Measurements from ENCODE around the gene PATE4.

The PATE4 gene

GRCh38 chr11:125886997-125887372, 53.9 kb downstream of the PATE4 start:
- peak overlapping the region; percentile 69 for H3K4me3 ChIP-seq (ENCODE audit: low read depth, low read length)
- peak; percentile 48 for DNase-seq (ENCODE audit: low read depth)
- TF ChIP-seq, protein P1, sequence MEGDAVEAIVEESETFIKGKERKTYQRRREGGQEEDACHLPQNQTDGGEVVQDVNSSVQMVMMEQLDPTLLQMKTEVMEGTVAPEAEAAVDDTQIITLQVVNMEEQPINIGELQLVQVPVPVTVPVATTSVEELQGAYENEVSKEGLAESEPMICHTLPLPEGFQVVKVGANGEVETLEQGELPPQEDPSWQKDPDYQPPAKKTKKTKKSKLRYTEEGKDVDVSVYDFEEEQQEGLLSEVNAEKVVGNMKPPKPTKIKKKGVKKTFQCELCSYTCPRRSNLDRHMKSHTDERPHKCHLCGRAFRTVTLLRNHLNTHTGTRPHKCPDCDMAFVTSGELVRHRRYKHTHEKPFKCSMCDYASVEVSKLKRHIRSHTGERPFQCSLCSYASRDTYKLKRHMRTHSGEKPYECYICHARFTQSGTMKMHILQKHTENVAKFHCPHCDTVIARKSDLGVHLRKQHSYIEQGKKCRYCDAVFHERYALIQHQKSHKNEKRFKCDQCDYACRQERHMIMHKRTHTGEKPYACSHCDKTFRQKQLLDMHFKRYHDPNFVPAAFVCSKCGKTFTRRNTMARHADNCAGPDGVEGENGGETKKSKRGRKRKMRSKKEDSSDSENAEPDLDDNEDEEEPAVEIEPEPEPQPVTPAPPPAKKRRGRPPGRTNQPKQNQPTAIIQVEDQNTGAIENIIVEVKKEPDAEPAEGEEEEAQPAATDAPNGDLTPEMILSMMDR (IDR thresholded peaks at IDR 0.05; ENCODE audit: low read depth, low read length, missing control alignments) = no peak

GRCh38 chr11:125887373-125888324, 54.5 kb downstream of the PATE4 start, which contains the start of gene HYLS1:
TSS of gene HYLS1 (plus strand) at chr11:125887668. CDS start at chr11:125899369, 11,701 bp downstream.
- TF ChIP-seq, protein P1 (IDR thresholded peaks at IDR 0.05; ENCODE audit: low read depth, low read length, missing control alignments) = no peak
- H3K4me3 ChIP-seq (ENCODE audit: low read depth, low read length) = peak within 1 kb of the TSS; percentile 69
- DNase-seq (ENCODE audit: low read depth) = peak; percentile 95
